IMR-90 (cell line): ENCODE measurements around the gene TSPAN31.

ENCODE experiments used
- BHLHE40 ChIP-seq: fragments of 150-350 bp; IDR thresholded peaks from 2 replicates; pipeline ENCODE4 v1.6.1; 2016; ENCODE audit warnings: mild to moderate bottlenecking, low read depth, low read length
- CEBPB ChIP-seq: IDR thresholded peaks from 2 replicates; pipeline ENCODE4 v1.6.1; 2012; ENCODE audit warnings: low read depth, low read length, improper control_type of control experiment
- FOS ChIP-seq: fragments of 150-350 bp; IDR thresholded peaks from 2 replicates; pipeline ENCODE4 v1.6.1; 2016; ENCODE audit warnings: low read depth, low read length
- MAFK ChIP-seq: IDR thresholded peaks from 2 replicates; pipeline ENCODE4 v1.6.1; 2012; ENCODE audit warnings: low read depth, low read length, improper control_type of control experiment
- MXI1 ChIP-seq: IDR thresholded peaks from 2 replicates; pipeline ENCODE4 v1.6.1; 2012; ENCODE audit warnings: low read depth, mild to moderate bottlenecking, low read length, moderate library complexity, borderline replicate concordance
- POLR2A ChIP-seq: IDR thresholded peaks from 2 replicates; pipeline ENCODE4 v1.6.1; 2012; ENCODE audit warnings: mild to moderate bottlenecking, low read depth, low read length
- RAD21 ChIP-seq: IDR thresholded peaks from 2 replicates; pipeline ENCODE4 v1.6.1; 2012; ENCODE audit warnings: low read length, improper control_type of control experiment
- RCOR1 ChIP-seq: IDR thresholded peaks from 2 replicates; pipeline ENCODE4 v1.6.1; 2012; ENCODE audit warnings: mild to moderate bottlenecking, low read length, improper control_type of control experiment; ENCODE audit not compliant: insufficient replicate concordance
- RFX5 ChIP-seq: IDR thresholded peaks from 2 replicates; pipeline ENCODE4 v1.8.0; 2012; ENCODE audit warnings: low read depth, mild to moderate bottlenecking, low read length, moderate library complexity
- SMC3 ChIP-seq: fragments of 150-350 bp; IDR thresholded peaks from 2 replicates; pipeline ENCODE4 v1.6.1; 2016; ENCODE audit warnings: low read depth, mild to moderate bottlenecking, antibody characterized with exemption, low read length, moderate library complexity
- TF ChIP-seq, protein P1 (sequence below): conservative IDR thresholded peaks from 2 replicates; pipeline ENCODE4 v1.5.1; 2012; ENCODE audit warnings: mild to moderate bottlenecking, low read depth, low read length, improper control_type of control experiment
- TF ChIP-seq, protein P2 (sequence below): fragments of 150-350 bp; IDR thresholded peaks from 2 replicates; pipeline ENCODE4 v1.6.1; 2017; ENCODE audit warnings: mild to moderate bottlenecking, antibody characterized with exemption, low read length, low read depth

GRCh38 chr12:57733928-57734327 is 10.9 kb upstream of the TSPAN31 start:
- TF ChIP-seq, protein P1, sequence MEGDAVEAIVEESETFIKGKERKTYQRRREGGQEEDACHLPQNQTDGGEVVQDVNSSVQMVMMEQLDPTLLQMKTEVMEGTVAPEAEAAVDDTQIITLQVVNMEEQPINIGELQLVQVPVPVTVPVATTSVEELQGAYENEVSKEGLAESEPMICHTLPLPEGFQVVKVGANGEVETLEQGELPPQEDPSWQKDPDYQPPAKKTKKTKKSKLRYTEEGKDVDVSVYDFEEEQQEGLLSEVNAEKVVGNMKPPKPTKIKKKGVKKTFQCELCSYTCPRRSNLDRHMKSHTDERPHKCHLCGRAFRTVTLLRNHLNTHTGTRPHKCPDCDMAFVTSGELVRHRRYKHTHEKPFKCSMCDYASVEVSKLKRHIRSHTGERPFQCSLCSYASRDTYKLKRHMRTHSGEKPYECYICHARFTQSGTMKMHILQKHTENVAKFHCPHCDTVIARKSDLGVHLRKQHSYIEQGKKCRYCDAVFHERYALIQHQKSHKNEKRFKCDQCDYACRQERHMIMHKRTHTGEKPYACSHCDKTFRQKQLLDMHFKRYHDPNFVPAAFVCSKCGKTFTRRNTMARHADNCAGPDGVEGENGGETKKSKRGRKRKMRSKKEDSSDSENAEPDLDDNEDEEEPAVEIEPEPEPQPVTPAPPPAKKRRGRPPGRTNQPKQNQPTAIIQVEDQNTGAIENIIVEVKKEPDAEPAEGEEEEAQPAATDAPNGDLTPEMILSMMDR: no peak
- TF ChIP-seq RAD21: no peak
- no peak for TF ChIP-seq POLR2A
- no peak for TF ChIP-seq RFX5
- no peak for TF ChIP-seq MAFK
- TF ChIP-seq RCOR1: no peak
- no peak for TF ChIP-seq BHLHE40
- TF ChIP-seq SMC3: no peak
- TF ChIP-seq, protein P2, sequence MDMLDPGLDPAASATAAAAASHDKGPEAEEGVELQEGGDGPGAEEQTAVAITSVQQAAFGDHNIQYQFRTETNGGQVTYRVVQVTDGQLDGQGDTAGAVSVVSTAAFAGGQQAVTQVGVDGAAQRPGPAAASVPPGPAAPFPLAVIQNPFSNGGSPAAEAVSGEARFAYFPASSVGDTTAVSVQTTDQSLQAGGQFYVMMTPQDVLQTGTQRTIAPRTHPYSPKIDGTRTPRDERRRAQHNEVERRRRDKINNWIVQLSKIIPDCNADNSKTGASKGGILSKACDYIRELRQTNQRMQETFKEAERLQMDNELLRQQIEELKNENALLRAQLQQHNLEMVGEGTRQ: no peak
- no peak for TF ChIP-seq MXI1
- TF ChIP-seq FOS: no peak
- no peak for TF ChIP-seq CEBPB
